ENCODE data around the gene CHST4. TPM values are rescaled to one million over a fixed set of nuclear protein-coding genes. Genes with fewer than 3 reads are reported as not detected.
"Not testable (repeated sequence)": the region's sequence is repeated elsewhere in the genome, so short reads cannot be mapped to it uniquely, and the experiment has no call there.

Gene CHST4
- total RNA-seq, 4 donors from 2014 or later = 2.6 TPM; not detected in 3

DNA sequence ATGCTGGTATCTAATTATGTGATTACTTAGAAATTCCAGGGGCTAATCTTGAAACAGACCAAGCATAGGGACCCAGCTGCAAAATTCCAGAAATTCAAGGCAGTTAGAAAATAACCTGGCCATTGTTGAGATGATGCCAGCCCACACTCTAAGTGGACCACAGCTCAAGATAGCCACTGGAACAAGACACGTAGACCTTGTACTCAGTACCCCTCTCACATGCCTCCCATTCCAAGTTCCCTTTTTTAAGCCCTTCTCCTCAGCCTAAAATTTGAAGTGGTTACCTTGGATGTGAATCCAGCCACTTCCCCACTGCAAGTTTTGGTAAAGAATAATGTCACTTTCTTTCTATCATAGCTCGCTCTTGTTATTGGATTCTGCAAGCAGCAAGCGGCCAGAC is 33.0 kb upstream of the CHST4 start:
- Histone ChIP-seq H3K9me3 (no peaks in the 10 kb centered on the region), H3K27me3 (no peaks in the 10 kb centered on the region), H3K27ac (no peak overlapping the region), H3K36me3 (no peaks in the 10 kb centered on the region), H3K4me3 (no peak overlapping the region), H3K4me1 (no peaks in the 10 kb centered on the region)
- WGBS, 2 donors = 61 to 76% methylated on average over 3 of the region's 3 CpGs
- DNase-seq = no peak
- intact Hi-C loops (cut with DNase I) = no loop called here
- no peak for TF ChIP-seq POLR2A (IDR thresholded peaks at IDR 0.05)
- TF ChIP-seq, protein P1, sequence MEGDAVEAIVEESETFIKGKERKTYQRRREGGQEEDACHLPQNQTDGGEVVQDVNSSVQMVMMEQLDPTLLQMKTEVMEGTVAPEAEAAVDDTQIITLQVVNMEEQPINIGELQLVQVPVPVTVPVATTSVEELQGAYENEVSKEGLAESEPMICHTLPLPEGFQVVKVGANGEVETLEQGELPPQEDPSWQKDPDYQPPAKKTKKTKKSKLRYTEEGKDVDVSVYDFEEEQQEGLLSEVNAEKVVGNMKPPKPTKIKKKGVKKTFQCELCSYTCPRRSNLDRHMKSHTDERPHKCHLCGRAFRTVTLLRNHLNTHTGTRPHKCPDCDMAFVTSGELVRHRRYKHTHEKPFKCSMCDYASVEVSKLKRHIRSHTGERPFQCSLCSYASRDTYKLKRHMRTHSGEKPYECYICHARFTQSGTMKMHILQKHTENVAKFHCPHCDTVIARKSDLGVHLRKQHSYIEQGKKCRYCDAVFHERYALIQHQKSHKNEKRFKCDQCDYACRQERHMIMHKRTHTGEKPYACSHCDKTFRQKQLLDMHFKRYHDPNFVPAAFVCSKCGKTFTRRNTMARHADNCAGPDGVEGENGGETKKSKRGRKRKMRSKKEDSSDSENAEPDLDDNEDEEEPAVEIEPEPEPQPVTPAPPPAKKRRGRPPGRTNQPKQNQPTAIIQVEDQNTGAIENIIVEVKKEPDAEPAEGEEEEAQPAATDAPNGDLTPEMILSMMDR (IDR thresholded peaks at IDR 0.05) = no peak

DNA sequence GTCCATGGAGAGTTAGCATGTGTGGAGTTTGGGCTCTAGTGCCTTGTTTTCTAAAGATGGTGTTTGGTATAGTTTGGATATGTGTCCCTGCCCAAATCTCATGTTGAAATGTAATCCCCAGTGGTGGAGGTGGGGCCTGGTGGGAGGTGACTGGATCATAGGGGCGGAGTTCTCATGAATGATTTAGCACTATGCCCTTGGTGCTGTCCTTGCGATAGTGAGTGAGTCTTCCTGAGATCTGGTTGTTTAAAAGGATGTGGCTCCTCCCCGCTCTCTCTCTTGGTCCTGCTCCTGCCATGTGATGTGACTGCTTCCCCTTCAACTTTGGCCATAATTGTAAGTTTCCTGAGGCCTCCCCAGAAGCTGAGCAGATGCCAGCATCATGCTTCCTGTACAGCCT is 28.2 kb upstream of the CHST4 start:
- WGBS, 2 donors = 88 to 100% methylated on average over 1 to 3 of the region's 3 CpGs
- H3K36me3 ChIP-seq = no peaks in the 10 kb centered on the region
- H3K4me3 ChIP-seq = no peak overlapping the region
- no peak for DNase-seq
- no peak for TF ChIP-seq POLR2A (IDR thresholded peaks at IDR 0.05)
- TF ChIP-seq, protein P1 (IDR thresholded peaks at IDR 0.05) = no peak
- H3K4me1 ChIP-seq = no peaks in the 10 kb centered on the region
- H3K27me3 ChIP-seq = no peaks in the 10 kb centered on the region
- no peaks in the 10 kb centered on the region for H3K9me3 ChIP-seq
- intact Hi-C loops (cut with DNase I) = no loop called here
- H3K27ac ChIP-seq = no peak overlapping the region

DNA sequence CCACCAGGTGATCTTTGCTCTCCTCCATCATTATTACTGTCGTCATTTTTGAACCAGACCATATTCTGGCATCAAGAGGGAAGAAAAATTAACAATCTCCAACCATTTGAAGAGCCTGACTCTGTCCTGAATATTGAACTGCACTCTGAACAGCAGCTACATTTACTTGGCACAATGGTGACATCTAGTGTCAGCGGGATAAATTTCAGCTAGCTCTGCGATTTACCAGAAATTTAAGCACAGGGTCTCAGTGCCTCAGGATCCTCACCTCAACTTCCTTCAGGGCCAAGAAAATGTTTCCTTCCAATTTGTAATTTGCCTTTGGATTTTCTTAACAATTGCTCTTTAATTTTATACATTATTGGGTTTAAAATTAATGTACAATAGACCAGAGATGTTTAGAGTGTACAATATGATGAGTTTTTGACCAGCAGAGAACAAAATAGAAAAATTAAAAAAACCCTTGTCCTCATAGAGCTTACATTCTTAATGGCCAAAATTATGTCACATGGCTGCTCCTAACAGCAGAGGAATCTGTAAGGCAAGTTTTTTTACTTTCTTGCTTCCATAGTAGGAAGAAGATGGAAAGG is 26.4 kb upstream of the CHST4 start:
- Histone ChIP-seq H3K4me3 (no peak overlapping the region), H3K36me3 (no peaks in the 10 kb centered on the region), H3K27ac (no peak overlapping the region), H3K4me1 (no peaks in the 10 kb centered on the region), H3K27me3 (no peaks in the 10 kb centered on the region), H3K9me3 (no peaks in the 10 kb centered on the region)
- 5% methylated on average over 3 of the region's 3 CpGs for WGBS, 2 donors
- intact Hi-C loops (cut with DNase I) = loop anchor here (5.0 kb wide), 1 partner anchor 88 kb away; no protein-coding TSS in a partner anchor
- DNase-seq = no peak
- no peak for TF ChIP-seq POLR2A (IDR thresholded peaks at IDR 0.05)
- TF ChIP-seq, protein P1 (IDR thresholded peaks at IDR 0.05) = peak; percentile 43 to 70 (median 54)

DNA sequence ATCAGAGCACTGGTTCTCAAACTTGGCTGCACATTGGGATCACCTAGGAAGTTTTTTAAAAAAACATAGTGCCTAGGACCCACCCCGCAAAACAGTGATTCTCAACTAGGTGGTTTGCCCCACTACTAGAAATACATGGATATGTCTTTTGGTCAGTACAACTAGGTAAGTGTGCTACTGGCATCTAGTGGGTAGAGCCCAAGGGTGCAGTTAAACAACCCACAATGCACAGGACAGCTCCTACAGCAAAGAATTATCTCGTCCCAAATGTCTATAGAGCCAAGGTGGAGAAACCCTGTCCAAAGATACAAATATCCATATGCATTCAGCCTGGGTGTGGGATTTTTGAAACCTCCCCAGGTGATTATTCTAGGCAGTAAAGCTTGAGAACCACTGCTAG is 25.3 kb upstream of the CHST4 start:
- no peak for TF ChIP-seq POLR2A (IDR thresholded peaks at IDR 0.05)
- TF ChIP-seq, protein P1 (IDR thresholded peaks at IDR 0.05) = no peak
- Histone ChIP-seq H3K27me3 (no peaks in the 10 kb centered on the region), H3K4me1 (no peaks in the 10 kb centered on the region), H3K4me3 (no peak overlapping the region), H3K27ac (no peak overlapping the region), H3K9me3 (no peaks in the 10 kb centered on the region), H3K36me3 (no peaks in the 10 kb centered on the region)
- 60 to 63% methylated on average over 1 to 2 of the region's 2 CpGs for WGBS, 2 donors
- DNase-seq = no peak
- intact Hi-C loops (cut with DNase I) = loop anchor here (5.0 kb wide), 1 partner anchor 89 kb away; no protein-coding TSS in a partner anchor

DNA sequence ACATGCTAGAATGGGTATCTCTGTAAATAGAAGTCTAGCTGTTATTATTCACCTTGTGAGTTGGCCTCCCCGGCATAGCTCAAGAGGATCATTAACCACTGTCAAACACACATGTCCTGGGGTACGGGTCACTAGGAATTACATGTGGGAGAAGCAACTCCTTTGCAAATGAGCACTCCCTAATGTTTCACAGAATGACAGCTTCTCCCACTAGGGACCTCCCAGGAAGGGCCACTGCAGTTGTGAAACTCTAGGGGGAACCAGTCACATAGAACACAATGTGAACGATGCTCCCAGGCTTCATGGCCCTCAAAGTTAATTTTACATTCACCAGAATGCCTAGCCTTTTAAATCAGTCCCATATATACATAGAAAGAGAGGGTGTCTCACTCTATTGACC is 24.7 kb upstream of the CHST4 start:
- no peak overlapping the region for H3K4me3 ChIP-seq
- intact Hi-C loops (cut with DNase I) = loop anchor here (5.0 kb wide), 1 partner anchor 89 kb away; no protein-coding TSS in a partner anchor

DNA sequence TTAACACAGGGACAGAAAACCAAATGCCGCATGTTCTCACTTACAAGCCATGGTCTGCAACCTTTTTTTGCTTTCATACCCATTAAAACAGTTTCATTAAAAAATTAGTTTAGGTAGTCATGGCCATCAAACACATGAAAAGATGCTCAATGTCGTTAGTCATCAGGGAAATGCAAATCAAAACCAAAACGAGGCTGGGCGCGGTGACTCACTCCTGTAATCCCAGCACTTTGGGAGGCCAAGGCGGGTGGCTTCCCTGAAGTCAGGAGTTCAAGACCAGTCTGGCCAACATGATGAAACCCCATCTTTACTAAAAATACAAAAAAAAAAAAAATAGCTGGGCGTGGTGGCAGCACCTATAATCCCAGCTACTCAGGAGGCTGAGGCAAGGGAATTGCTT is 22.2 kb upstream of the CHST4 start:
- intact Hi-C loops (cut with DNase I) = loop anchor here (5.0 kb wide), 1 partner anchor 92 kb away; no protein-coding TSS in a partner anchor
- DNase-seq, H3K4me1 ChIP-seq, H3K9me3 ChIP-seq, H3K27ac ChIP-seq, H3K36me3 ChIP-seq, H3K27me3 ChIP-seq, H3K4me3 ChIP-seq: not testable (repeated sequence)
- WGBS, 2 donors = 51 to 55% methylated on average over 7 of the region's 7 CpGs

More for the DNA sequence above, 24.7 kb upstream of the CHST4 start:
- Histone ChIP-seq H3K36me3 (no peaks in the 10 kb centered on the region), H3K9me3 (no peaks in the 10 kb centered on the region), H3K27me3 (no peaks in the 10 kb centered on the region), H3K4me1 (no peaks in the 10 kb centered on the region), H3K27ac (no peak overlapping the region)
- 34 to 63% methylated on average over 2 to 3 of the region's 3 CpGs for WGBS, 2 donors
- no peak for TF ChIP-seq POLR2A (IDR thresholded peaks at IDR 0.05)
- TF ChIP-seq, protein P1 (IDR thresholded peaks at IDR 0.05) = no peak
- no peak for DNase-seq
